Measurements from ENCODE around the gene ASB18.

The ASB18 gene

DNA sequence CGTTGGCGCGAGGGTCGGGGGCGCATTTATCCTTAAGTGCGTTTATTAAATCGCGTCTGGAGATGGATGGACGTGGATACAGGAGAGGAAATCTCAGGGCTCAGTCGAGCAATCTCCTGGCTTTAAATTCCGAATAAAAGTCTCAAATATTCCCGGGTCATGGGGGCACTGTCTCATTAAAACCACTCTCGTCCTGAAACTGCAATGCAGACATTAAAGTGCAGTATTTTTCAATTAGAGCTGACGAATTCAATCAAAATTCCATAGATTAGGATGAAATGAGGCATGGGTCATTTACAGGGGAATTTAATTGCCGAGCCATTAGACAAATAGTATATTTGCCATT is 85.3 kb downstream of the ASB18 start:
- Histone ChIP-seq H3K9me3 (ENCODE audit: insufficient read depth, low read length) (no peaks in the 10 kb centered on the region), H3K79me2 (ENCODE audit: low read length) (no peaks in the 10 kb centered on the region), H3K4me1 (ENCODE audit: low read length) (no peaks in the 10 kb centered on the region), H3K36me3 (replicated peaks; ENCODE audit: low read depth, low read length) (no peaks in the 10 kb centered on the region), H3K9ac (ENCODE audit: low read length) (no peak overlapping the region), H2AFZ (ENCODE audit: low read depth, low read length) (no peak overlapping the region), H3K4me3 (ENCODE audit: low read length) (no peak overlapping the region), H4K20me1 (ENCODE audit: insufficient read depth, low read length) (no peaks in the 10 kb centered on the region), H3K4me2 (ENCODE audit: low read length) (no peak overlapping the region), H3K27me3 (ENCODE audit: low read depth, low read length) (no peaks in the 10 kb centered on the region), H3K27ac (ENCODE audit: low read length) (no peak overlapping the region)
- TF ChIP-seq, protein P1, sequence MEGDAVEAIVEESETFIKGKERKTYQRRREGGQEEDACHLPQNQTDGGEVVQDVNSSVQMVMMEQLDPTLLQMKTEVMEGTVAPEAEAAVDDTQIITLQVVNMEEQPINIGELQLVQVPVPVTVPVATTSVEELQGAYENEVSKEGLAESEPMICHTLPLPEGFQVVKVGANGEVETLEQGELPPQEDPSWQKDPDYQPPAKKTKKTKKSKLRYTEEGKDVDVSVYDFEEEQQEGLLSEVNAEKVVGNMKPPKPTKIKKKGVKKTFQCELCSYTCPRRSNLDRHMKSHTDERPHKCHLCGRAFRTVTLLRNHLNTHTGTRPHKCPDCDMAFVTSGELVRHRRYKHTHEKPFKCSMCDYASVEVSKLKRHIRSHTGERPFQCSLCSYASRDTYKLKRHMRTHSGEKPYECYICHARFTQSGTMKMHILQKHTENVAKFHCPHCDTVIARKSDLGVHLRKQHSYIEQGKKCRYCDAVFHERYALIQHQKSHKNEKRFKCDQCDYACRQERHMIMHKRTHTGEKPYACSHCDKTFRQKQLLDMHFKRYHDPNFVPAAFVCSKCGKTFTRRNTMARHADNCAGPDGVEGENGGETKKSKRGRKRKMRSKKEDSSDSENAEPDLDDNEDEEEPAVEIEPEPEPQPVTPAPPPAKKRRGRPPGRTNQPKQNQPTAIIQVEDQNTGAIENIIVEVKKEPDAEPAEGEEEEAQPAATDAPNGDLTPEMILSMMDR (IDR thresholded peaks at IDR 0.05; ENCODE audit: low read depth, low read length): no peak
- no peak for TF ChIP-seq EZH2phosphoT487 (IDR thresholded peaks at IDR 0.05; ENCODE audit: low read depth)

DNA sequence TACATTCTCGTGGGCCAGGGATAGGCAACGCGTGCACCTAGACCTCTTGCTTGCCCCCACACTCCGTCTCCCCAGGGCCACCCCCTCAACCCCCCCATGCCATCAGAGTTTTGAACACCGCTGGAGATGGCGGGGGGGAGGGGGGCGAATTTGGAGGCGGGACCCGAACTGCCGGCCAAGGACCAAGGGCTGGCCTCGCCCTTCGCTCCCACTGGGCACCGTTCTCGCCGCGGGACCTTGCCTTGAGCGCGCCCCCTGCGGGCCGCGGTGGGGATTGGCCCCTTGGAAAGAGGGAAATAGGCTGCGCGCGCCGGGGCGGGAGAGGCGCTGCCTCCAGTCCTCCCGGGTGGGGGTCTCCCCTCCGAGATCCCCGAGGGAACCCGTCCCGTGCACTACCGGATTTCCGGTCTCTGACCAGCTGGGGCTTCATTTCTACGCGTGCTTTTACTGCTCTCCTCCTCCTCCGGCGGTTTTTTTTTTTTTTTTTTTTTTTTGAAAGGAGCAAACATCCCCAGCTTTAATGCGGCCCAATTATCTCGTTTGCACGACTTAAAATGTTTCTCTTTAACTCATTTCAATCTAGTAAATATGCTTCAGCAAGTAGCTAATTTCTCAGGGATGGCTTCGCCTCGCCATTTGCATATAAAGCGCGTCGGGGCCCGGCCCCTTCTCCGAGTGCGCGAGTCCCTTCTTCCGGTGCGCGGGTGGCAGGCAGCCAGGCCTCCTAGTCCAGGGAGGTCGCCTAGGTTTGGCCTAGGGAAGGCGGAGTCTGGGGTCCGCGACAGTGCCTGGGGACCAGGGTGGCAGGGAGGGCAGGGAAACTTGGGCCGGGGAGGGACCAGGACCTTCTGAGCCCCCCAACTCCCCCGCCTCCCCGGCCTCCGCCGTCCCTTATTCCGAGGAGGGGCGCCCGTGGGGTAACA is 86.0 kb downstream of the ASB18 start:
- Histone ChIP-seq H3K36me3 (replicated peaks; ENCODE audit: low read depth, low read length) (no peaks in the 10 kb centered on the region), H3K27me3 (ENCODE audit: low read depth, low read length) (no peaks in the 10 kb centered on the region), H3K9me3 (ENCODE audit: insufficient read depth, low read length) (no peaks in the 10 kb centered on the region), H4K20me1 (ENCODE audit: insufficient read depth, low read length) (no peaks in the 10 kb centered on the region), H3K27ac (ENCODE audit: low read length) (no peak overlapping the region), H3K4me3 (ENCODE audit: low read length) (no peak overlapping the region), H2AFZ (ENCODE audit: low read depth, low read length) (no peak overlapping the region), H3K9ac (ENCODE audit: low read length) (no peak overlapping the region), H3K4me2 (ENCODE audit: low read length) (no peak overlapping the region), H3K79me2 (ENCODE audit: low read length) (no peaks in the 10 kb centered on the region), H3K4me1 (ENCODE audit: low read length) (no peaks in the 10 kb centered on the region)
- TF ChIP-seq EZH2phosphoT487 (IDR thresholded peaks at IDR 0.05; ENCODE audit: low read depth): no peak
- TF ChIP-seq, protein P1 (IDR thresholded peaks at IDR 0.05; ENCODE audit: low read depth, low read length): no peak

DNA sequence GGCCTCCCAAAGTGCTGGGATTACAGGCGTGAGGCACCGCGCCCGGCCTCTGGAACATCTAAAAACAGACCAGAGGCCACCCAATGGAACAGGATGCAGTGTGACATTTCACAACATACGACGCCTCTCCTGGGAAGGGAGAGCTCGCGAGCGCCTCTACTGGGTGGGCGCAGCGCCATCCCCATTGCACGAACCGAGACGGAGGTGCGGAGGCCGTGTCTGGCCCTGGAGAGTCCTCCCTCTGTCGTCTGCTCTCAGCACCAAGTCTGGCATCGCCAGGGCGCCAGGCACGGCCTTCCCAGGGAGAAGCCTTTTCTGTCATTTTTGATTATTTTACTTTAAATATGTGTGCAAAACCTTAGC is 86.6 kb downstream of the ASB18 start:
- no peak overlapping the region for H3K27ac ChIP-seq (ENCODE audit: low read length)
- no peak overlapping the region for H3K4me2 ChIP-seq (ENCODE audit: low read length)
- no peaks in the 10 kb centered on the region for H3K9me3 ChIP-seq (ENCODE audit: insufficient read depth, low read length)
- H3K4me3 ChIP-seq (ENCODE audit: low read length): no peak overlapping the region
- no peaks in the 10 kb centered on the region for H3K36me3 ChIP-seq (replicated peaks; ENCODE audit: low read depth, low read length)
- H4K20me1 ChIP-seq (ENCODE audit: insufficient read depth, low read length): no peaks in the 10 kb centered on the region
- no peak overlapping the region for H2AFZ ChIP-seq (ENCODE audit: low read depth, low read length)
- no peaks in the 10 kb centered on the region for H3K79me2 ChIP-seq (ENCODE audit: low read length)
- no peaks in the 10 kb centered on the region for H3K27me3 ChIP-seq (ENCODE audit: low read depth, low read length)
- no peak overlapping the region for H3K9ac ChIP-seq (ENCODE audit: low read length)
- no peaks in the 10 kb centered on the region for H3K4me1 ChIP-seq (ENCODE audit: low read length)
- TF ChIP-seq, protein P1 (IDR thresholded peaks at IDR 0.05; ENCODE audit: low read depth, low read length): no peak
- no peak for TF ChIP-seq EZH2phosphoT487 (IDR thresholded peaks at IDR 0.05; ENCODE audit: low read depth)

DNA sequence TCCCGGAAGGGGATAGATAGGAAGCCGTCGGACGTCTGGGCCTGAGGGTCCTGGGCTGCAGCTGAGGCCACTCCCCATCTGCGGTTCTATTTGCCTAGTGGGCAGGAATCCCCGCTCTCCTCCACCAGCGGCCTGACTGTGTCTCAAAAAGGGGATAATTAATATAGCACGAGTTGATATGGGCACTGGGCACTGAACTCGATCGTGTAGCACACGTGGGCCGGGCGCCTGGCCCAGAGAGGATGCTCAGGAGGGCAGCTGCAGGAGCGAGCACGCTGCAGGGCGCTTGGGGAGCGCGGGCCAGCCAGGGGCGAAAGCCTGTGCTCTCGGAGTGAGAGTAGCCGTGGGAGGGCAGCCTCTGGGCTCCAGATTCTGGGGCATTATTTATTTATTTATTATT is 87.3 kb downstream of the ASB18 start:
- H3K27me3 ChIP-seq (ENCODE audit: low read depth, low read length): no peaks in the 10 kb centered on the region
- H3K9me3 ChIP-seq (ENCODE audit: insufficient read depth, low read length): no peaks in the 10 kb centered on the region
- no peak overlapping the region for H2AFZ ChIP-seq (ENCODE audit: low read depth, low read length)
- H3K79me2 ChIP-seq (ENCODE audit: low read length): no peaks in the 10 kb centered on the region
- no peak overlapping the region for H3K4me3 ChIP-seq (ENCODE audit: low read length)
- no peak overlapping the region for H3K4me2 ChIP-seq (ENCODE audit: low read length)
- TF ChIP-seq, protein P1 (IDR thresholded peaks at IDR 0.05; ENCODE audit: low read depth, low read length): no peak
- no peak for TF ChIP-seq EZH2phosphoT487 (IDR thresholded peaks at IDR 0.05; ENCODE audit: low read depth)
- no peaks in the 10 kb centered on the region for H3K4me1 ChIP-seq (ENCODE audit: low read length)
- H3K36me3 ChIP-seq (replicated peaks; ENCODE audit: low read depth, low read length): no peaks in the 10 kb centered on the region
- H3K9ac ChIP-seq (ENCODE audit: low read length): no peak overlapping the region
- no peaks in the 10 kb centered on the region for H4K20me1 ChIP-seq (ENCODE audit: insufficient read depth, low read length)
- H3K27ac ChIP-seq (ENCODE audit: low read length): no peak overlapping the region

Data from OCI-LY3 (cell line).